HCEC 1CT (cell line): ENCODE measurements around the gene PYGO2.

ENCODE experiments used
- DNase-seq: peaks from one replicate; pipeline ENCODE4 v3.0.0-alpha.2; 2017

The PYGO2 gene

GRCh38 chr1:154961207-154962155, at the start of gene PYGO2:
PYGO2 (minus strand) TSS chr1:154961782; CDS start chr1:154961576, 206 bp downstream.
- DNase-seq: peak; percentile 77

DNA sequence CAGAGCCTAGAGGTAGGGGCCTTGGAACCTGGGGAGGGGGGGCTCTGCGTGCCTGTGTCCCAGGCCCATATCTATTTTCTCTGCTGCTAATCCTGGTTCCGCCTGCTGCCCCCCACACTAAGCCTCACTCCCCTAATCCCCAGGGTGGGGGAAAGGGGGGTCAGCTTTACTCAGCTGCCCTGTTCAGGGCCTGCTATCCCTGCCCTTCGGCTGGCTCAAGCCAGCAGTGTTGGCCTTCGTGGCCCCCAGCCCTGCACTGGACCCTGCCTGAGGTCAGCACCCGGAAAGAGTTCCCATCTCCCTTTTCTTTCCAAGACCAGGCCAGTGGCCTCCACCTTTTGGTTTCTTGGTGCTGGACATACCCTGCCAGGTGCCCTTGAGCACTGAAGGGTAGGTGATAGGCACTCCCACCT, 49.4 kb upstream of the PYGO2 start:
- no peak for DNase-seq

- no peak for DNase-seq
Measured at GRCh38 chr1:155010211-155010918, 48.8 kb upstream of the PYGO2 start.

GRCh38 chr1:155009742-155010141, 48.2 kb upstream of the PYGO2 start:
- no peak for DNase-seq

DNA sequence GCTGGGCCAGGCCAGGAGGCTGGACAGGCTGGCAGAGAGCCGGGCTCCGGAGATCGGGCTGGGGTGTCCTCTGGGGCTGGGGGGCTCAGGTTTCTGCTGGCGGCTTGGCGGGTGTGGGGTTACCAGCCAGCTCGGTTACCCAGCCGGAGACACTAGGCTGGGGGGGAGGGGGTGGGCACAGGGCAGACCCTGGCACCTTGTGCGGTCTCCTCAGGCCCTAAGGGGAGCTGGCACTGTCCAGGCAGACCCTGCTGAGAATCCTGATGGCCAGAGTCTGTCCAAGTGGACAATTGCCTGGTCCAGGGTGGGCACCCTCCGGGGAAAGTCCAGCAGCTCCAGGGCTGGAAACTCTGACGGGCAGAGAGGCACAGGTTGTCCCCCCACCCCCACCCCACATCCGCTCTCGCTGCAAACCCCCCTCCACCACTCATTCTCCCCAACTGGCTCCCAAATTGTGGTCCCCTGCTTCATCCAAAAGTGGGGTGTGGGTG, 47.7 kb upstream of the PYGO2 start:
- no peak for DNase-seq

- no peak for DNase-seq
Measured at GRCh38 chr1:155008015-155008941, 46.7 kb upstream of the PYGO2 start.

DNA sequence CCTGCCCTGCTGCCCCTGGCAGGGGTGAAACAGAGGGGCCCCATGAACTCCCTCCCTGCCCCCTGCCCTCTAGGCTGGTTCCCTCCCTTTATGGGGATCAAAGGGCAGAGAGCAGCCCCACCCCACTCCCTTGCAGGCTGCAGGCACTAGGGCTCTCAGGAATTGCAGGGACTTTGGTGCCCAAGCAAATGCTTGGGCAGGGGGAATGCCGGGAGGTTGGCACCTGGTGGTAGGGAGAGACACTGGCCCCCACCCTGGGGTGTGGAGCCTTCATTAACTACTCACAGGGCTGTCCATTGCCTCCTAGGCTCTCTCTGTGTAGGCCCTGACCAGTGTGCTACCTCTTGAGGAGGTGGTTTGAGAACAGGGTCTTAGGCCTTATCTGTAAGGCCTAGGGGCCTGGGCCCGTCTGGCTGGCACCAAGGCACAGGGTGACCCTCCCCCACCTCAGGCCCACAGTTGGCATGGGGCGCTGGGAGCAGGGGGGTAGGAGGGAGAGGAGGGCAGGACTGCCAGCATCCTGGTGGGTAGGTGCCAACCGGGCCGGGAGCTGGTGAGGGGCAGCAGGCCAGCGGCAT, 45.8 kb upstream of the PYGO2 start:
- no peak for DNase-seq

DNA sequence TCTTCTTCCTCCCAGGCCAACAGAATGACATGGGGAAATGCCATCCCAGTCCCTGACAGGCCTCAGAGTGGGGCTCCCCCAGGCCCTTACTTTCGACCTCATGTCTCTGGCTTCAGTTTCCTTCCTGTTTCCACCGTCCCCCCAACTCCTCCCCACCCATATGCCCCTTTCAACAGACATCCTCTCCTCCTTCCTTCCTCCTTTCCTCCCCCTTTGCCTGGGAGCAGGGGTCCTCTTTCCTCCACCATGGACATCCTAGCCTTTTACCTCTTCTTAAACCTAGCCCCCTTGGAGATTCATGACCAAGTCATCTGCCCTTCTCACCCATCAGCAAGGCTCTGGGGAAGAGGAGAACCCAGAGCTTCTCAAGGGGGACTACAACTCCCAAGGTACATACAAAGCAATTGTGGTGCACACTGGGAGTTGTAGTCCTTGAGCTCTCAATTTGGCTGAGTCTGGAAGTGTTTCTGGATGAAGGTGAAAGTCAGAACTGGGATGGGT, 45.1 kb upstream of the PYGO2 start:
- DNase-seq: peak; percentile 23

DNA sequence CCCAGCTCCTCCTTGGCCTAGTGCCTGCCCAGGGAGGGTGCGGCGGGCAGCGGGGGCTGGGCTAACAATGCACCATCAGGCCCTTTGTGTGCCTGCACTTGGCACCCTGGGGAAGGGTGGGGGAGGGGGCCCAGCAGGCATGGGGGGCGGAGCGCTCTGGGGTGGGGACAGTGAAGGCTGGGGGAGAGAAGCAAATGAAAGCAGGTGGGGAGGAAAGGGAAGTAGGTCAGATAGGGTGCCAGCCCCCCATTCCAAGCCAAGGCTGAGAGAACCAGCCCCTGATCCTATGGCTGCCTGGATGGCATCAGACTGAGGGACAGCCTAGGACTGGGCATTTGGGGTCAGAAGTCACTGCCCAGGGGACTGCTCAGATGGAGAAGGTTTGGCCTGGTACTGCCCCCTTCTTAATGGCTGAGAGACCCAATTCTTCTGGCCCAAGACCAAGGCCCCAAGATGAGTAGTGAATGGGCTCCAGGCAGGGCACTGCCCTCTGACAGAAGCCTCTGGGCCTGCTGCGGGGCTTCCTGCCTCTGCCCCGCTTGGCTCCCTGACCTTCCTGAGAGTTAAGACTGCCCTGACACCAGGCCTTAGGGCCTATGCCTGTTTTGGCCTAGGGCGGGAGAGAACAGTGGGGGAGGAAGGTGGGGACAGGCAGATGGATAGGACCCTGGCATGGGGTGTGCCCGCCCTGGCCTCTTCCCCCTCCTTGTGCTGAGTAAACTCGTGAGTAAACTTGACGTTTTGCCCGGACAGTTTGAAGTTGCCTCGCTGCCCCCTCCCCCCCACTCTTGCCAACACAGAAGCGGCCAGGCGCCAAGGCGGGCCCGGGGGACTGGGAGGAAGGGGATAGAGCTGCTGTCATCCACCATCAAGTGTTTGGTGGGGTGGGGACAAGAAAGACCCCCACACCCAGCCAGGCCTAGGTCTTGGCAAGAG, 43.8 kb upstream of the PYGO2 start:
- no peak for DNase-seq

- no peak for DNase-seq
Measured at GRCh38 chr1:155004352-155005075, 42.9 kb upstream of the PYGO2 start.

GRCh38 chr1:155003766-155004351, 42.3 kb upstream of the PYGO2 start:
- peak; percentile 50 for DNase-seq

- peak; percentile 28 for DNase-seq
Measured at GRCh38 chr1:155003227-155003765, 41.7 kb upstream of the PYGO2 start.

GRCh38 chr1:155002464-155003226, 41.1 kb upstream of the PYGO2 start, which contains the start of gene ZBTB7B:
ZBTB7B (plus strand) TSS chr1:155002802; CDS start chr1:155014661, 11,859 bp downstream.
- peak; percentile 23 for DNase-seq

GRCh38 chr1:155001675-155002463, 40.3 kb upstream of the PYGO2 start:
- DNase-seq: peak; percentile 99

GRCh38 chr1:155001425-155001674, 39.8 kb upstream of the PYGO2 start:
- DNase-seq: peak; percentile 36

DNA sequence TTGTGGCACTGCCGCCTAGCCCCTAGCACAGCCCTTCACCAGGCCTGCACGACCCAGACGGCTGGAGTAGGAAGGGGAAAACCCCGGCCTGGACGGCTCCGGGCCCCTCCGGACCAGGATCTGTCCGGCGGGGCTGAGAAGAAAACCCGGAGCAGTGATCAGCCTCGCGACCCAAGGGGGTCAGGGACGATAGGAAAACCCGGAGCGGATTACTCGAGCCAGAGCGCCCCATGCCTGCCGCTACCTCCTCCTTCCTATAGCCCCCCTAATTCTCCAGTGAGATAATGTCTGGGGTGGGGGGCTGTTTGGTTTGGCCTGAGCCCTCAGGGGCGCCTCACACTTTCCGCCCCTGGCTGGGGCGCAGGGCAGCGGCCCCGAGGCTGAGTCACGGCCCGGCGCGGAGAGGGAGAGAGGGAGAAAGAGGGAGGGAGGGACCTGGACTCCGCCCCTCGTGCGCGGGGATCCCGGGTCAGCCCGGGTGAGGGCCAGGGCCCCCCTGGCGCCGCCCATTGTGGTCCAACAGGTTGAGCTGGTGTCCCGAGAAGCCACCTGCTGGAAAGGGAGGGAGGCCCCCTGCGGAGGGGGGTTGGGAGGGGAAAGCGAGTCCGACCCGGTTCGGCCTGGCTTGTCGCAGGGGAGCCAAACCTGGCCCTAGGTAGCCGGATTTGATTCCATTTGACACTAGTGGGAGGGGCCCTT, 39.3 kb upstream of the PYGO2 start:
- peak; percentile 76 for DNase-seq

- DNase-seq: no peak
Measured at GRCh38 chr1:155000411-155000725, 38.8 kb upstream of the PYGO2 start.
